GM18520 (cell line): ENCODE measurements around the gene ZSWIM2.
"Not testable (repeated sequence)": the region's sequence is repeated elsewhere in the genome, so short reads cannot be mapped to it uniquely, and the experiment has no call there.

Experiments
- ATAC-seq: cut with Tn5 transposase; IDR thresholded peaks from one replicate; pipeline ENCODE4 v1.9.1; 2021; ENCODE audit not compliant: unreplicated experiment

Gene ZSWIM2

GRCh38 chr2:186842373-186842772 is 6.6 kb downstream of the ZSWIM2 start:
- ATAC-seq: no peak

- no peak for ATAC-seq
Measured at GRCh38 chr2:186841940-186842339, 7.0 kb downstream of the ZSWIM2 start.

GRCh38 chr2:186835628-186836027 is 13.3 kb downstream of the ZSWIM2 start:
- no peak for ATAC-seq

GRCh38 chr2:186827862-186828492 is 21.0 kb downstream of the ZSWIM2 start:
- ATAC-seq: no peak

- ATAC-seq: no peak
Measured at GRCh38 chr2:186827411-186827810, 21.6 kb downstream of the ZSWIM2 start.

GRCh38 chr2:186822323-186822722 is 26.6 kb downstream of the ZSWIM2 start:
- ATAC-seq: no peak

- ATAC-seq: no peak
Measured at GRCh38 chr2:186820303-186820702, 28.7 kb downstream of the ZSWIM2 start.

- ATAC-seq: not testable (repeated sequence)
Measured at GRCh38 chr2:186811760-186812159, 37.2 kb downstream of the ZSWIM2 start.

GRCh38 chr2:186806591-186806990 is 42.4 kb downstream of the ZSWIM2 start:
- ATAC-seq: no peak

- not testable (repeated sequence) for ATAC-seq
Measured at GRCh38 chr2:186798604-186799003, 50.4 kb downstream of the ZSWIM2 start.

- ATAC-seq: no peak
Measured at GRCh38 chr2:186784930-186785329, 64.0 kb downstream of the ZSWIM2 start.

- ATAC-seq: no peak
Measured at GRCh38 chr2:186783254-186783653, 65.7 kb downstream of the ZSWIM2 start.

- ATAC-seq: no peak
Measured at GRCh38 chr2:186780701-186781316, 68.2 kb downstream of the ZSWIM2 start.
